Measurements from ENCODE around the gene CRTC1.
A peak's percentile ranks its signal among the peaks of the same experiment; 100 is the strongest.

The CRTC1 gene

DNA sequence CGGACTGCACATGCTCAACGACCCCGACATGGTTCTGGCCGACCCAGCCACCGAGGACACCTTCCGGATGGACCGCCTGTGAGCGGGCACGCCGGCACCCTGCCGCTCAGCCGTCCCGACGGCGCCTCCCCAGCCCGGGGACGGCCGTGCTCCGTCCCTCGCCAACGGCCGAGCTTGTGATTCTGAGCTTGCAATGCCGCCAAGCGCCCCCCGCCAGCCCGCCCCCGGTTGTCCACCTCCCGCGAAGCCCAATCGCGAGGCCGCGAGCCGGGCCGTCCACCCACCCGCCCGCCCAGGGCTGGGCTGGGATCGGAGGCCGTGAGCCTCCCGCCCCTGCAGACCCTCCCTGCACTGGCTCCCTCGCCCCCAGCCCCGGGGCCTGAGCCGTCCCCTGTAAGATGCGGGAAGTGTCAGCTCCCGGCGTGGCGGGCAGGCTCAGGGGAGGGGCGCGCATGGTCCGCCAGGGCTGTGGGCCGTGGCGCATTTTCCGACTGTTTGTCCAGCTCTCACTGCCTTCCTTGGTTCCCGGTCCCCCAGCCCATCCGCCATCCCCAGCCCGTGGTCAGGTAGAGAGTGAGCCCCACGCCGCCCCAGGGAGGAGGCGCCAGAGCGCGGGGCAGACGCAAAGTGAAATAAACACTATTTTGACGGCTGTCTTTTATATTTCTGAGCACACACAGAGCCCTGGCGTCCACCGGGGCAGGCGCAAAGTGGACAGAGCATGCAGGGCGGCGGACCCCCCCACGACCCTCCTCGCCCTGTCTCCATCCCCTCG, 94.0 kb downstream of the CRTC1 start:
- no peaks in the 10 kb centered on the region for H3K27me3 Mint-ChIP-seq
- H3K4me1 Mint-ChIP-seq: peaks cover 11% of the 10 kb centered on the region
- peak overlapping the region; percentile 10 to 22 for H3K4me3 Mint-ChIP-seq
- H3K9me3 Mint-ChIP-seq: no peaks in the 10 kb centered on the region
- DNase-seq: no peak
- no peak for ATAC-seq
- no peak overlapping the region for H3K27ac Mint-ChIP-seq

DNA sequence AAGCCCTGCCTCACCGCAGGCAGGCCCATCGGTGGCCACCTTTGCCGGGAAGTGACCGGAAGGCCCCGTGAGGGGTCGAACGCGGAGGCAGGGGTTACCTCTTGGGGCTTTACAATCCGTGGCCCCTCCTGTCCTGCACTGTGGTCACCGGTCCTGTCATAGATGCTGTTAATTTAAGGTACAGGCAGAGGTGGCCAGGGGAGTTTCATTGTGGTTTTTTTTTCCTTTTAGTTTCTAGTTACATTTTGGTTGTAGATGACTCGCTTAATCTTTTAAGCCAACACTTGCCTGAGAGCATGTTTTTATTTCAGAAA, 94.6 kb downstream of the CRTC1 start:
- no peak for DNase-seq
- Mint-ChIP-seq H3K4me1 (peaks cover 11% of the 10 kb centered on the region), H3K27ac (peak overlapping the region in 1 of 2 donors; percentile 48), H3K27me3 (no peaks in the 10 kb centered on the region), H3K9me3 (no peaks in the 10 kb centered on the region), H3K4me3 (peak overlapping the region; percentile 10 to 22)
- peak; percentile 42 for ATAC-seq

DNA sequence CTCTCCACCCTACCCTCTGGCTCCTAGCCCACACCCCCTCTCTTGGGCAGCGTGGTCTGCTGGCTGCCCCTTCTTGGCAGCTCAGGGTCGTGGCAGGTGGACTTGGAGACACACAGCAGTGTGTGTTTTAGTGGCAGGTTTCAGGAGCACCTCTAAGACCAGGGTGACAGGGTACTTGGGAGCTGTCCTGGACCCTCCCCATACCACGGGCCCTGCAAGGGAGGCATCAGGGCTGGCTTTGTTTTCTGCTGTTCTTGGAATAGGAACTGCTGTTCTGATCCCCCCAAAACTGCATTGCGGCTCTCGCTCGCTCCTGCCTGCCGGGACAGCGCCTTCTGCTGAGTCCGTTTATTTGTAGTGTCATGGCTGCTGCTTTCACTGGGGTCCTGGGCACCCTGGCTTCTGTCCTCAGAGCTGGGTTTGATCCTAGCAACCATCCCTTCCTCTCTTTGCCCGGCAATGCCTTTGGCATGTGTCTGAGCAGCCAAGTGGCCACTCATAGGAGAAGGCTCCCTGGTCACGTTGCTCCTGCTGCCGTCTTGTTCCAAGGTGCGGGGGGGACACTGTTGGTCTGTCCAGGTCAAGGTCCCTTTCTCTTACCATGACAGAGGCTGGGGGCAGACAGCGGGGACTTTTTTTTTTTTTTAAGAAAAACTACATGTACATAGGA, 95.5 kb downstream of the CRTC1 start:
- no peak for DNase-seq
- no peaks in the 10 kb centered on the region for H3K9me3 Mint-ChIP-seq
- H3K4me1 Mint-ChIP-seq: peaks cover 11% of the 10 kb centered on the region
- no peak for ATAC-seq
- H3K27me3 Mint-ChIP-seq: peaks cover 3% of the 10 kb centered on the region
- H3K4me3 Mint-ChIP-seq: no peak overlapping the region
- H3K27ac Mint-ChIP-seq: no peak overlapping the region

DNA sequence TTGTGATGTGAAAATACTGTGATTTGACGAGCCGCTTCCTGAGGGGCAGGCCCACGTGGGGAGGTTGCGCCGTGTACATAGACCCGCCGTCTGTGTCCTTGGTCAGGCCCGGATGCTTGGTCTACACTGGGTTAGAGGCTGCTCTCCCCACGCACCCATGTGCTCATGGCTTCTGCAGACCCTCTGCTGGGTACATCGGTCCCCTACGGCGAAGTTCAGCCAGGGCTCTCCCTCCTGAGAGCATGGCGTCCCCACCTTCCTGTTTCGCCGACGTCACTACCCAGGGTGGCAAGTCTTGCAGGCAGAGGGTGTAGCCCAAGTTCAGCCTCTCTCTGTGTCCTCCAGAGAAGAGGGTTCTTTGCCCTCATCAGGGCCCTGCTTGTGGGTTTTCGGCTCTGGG, 96.6 kb downstream of the CRTC1 start:
- Mint-ChIP-seq H3K4me1 (peaks cover 21% of the 10 kb centered on the region), H3K9me3 (no peaks in the 10 kb centered on the region), H3K27me3 (peaks cover 14% of the 10 kb centered on the region), H3K4me3 (no peak overlapping the region), H3K27ac (no peak overlapping the region)
- DNase-seq: no peak
- ATAC-seq: no peak

DNA sequence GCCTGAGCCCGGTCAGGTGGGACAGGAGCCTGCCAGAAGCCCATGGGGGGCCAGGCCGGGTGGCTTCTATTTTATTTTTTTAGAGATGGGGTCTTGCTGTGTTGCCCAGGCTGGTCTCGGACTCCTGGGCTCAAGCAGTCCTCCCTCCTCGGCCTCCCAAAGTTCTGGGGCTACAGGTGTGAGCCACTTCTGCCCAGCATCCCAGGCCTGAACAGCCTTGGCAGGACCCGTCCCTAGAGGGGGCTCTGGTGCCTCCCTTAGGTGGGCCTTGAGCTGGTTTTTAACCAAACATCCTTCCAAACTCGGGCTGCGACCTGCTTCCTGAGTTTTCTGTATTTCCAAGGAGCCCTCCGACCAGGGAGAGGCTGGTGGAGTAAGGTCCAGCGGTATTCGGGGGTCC, 97.2 kb downstream of the CRTC1 start:
- Mint-ChIP-seq H3K4me3 (no peak overlapping the region), H3K4me1 (peaks cover 26% of the 10 kb centered on the region), H3K27me3 (peaks cover 20% of the 10 kb centered on the region), H3K9me3 (no peaks in the 10 kb centered on the region), H3K27ac (no peak overlapping the region)
- ATAC-seq (no peak), DNase-seq (no peak)

DNA sequence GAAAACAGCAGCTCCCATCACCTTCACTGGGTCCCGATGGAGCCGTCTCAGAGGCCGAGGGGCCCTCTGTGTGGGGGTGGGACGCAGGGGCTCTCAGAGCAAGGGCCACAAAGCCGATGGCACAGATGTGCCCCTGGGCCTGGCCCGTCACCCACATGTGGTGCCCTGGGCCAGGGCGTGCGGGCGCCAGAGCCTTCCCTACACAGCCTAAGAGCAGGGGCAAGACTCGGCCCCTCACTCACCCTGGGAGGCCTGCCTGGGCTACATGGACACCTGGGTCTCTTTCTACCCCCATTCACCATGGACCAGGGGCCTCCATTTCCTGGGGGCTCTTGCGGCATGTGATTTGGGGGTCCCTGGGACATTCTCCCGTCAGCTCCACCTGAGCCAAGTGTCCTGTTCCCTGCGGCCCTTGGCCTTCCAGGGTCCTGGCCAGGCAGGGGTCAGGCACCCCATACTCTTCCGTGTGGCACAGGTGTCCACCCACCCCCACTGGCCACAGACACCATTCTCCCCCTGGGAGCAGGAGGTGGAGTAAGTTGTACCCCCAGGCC, 97.6 kb downstream of the CRTC1 start:
- Mint-ChIP-seq H3K4me3 (no peak overlapping the region), H3K4me1 (peaks cover 31% of the 10 kb centered on the region), H3K9me3 (no peaks in the 10 kb centered on the region), H3K27me3 (peaks cover 25% of the 10 kb centered on the region), H3K27ac (no peak overlapping the region)
- DNase-seq (no peak), ATAC-seq (no peak)

DNA sequence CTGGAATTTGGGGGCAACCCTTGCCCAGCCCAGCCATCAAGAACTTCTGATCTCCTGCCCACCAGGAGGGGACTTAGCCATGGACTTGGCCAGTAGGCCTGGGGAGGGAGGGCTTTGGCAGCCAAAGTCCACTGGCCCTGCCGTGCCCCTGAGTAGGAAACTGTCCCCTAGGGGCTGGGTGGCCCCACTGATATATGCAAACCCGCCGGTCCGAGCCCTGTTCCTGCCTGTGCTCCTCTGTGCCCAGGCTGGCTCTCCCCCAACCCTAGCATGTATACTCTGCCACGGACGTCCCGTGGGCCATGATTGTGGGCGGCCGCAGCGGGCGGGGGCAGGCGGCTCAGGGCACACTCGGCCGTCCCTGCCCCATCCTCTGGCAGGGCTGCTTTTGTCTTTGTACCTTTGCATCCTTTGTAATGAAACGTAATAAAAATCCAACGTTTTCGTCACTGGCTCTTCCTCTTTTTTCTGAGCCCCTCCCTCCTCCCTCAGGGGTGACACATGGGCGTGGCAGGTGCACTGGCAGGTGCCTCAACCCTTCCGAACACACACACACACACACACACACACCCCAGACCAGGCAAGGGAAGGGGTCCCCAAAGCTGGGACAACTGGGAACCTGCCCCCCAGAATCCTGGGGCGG, 98.5 kb downstream of the CRTC1 start:
- ATAC-seq: no peak
- H3K27me3 Mint-ChIP-seq: peaks cover 34% of the 10 kb centered on the region
- DNase-seq: no peak
- no peak overlapping the region for H3K4me3 Mint-ChIP-seq
- peaks cover 36% of the 10 kb centered on the region for H3K4me1 Mint-ChIP-seq
- no peak overlapping the region for H3K27ac Mint-ChIP-seq
- no peaks in the 10 kb centered on the region for H3K9me3 Mint-ChIP-seq

DNA sequence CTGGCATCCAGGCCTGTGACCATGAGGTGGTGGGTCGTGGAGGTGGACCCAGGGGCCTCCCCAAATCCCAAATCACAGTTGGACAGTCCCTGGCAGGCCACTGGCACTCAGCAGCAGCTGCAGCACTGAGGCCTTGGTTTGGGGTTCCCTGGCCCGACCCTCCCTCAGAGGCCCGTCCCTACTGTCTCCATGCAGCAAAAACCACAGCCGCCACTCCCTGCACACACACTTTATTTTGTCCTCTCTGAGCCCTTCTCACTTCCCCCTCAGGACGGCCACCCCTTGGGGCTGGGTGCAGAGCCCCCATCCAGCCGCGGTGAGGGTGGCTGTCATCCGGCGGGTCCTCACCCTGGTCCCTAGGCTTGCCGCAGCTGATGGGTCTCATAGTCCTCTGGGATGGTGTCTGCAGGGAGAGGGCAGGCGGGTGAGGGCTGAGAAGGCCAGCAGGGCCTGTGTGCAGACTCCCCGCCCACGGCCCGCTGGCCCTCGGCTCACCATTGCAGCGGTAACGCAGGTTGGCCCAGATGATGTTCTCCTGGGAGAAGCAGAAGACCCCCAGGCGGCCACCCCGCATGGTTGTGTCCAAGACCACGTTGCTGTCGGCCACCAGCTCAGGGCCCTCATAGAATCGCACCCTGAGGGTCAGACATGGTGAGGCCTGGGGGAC, 99.2 kb downstream of the CRTC1 start:
- Mint-ChIP-seq H3K4me1 (peaks cover 42% of the 10 kb centered on the region), H3K27ac (no peak overlapping the region), H3K4me3 (no peak overlapping the region), H3K9me3 (no peaks in the 10 kb centered on the region), H3K27me3 (peaks cover 40% of the 10 kb centered on the region)
- ATAC-seq (no peak), DNase-seq (no peak)

DNA sequence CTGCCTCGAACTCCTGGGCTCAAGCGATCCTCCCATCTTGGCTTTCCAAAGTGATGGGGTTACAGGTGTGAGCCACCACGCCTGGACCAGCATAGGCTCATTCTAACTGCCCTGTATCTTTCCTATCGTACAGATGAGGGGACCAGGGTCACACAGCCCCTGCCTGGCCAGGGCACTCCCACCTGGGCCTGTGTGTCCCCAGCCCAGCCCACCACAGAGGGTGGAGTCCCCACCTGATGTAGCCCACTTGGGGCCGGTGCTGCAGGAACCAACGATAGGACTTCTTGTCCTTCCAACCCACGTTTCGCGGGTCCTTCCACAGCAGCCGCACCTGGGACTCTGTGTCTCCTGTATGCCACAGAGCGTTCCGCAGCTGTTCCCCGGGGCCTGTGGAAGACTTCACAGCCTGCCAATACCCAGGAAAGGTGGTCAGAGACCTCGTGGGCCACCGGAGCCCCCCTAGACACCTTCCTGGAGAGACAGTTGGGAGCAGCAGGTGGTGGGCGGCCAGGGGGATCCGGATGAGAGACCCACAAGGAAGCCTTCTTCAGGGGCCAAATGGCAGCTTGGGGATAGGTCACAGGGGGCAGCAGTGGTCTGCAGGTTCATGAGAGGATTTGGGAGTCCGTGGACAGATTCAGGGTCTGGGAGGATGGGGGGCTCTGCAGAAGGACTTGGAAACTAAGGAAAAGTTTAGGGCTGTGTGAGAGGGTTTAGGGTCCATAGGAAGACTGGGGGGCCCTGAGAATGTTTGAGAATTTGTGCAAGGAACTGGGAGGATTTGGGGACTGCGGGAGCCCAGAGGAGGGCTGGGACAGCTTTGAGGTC, 100.7 kb downstream of the CRTC1 start:
- H3K9me3 Mint-ChIP-seq: no peaks in the 10 kb centered on the region
- no peak overlapping the region for H3K4me3 Mint-ChIP-seq
- ATAC-seq (no peak), DNase-seq (no peak)
- peaks cover 46% of the 10 kb centered on the region for H3K4me1 Mint-ChIP-seq
- peak overlapping the region in 1 of 2 donors; percentile 67 for H3K27ac Mint-ChIP-seq
- H3K27me3 Mint-ChIP-seq: peaks cover 55% of the 10 kb centered on the region

DNA sequence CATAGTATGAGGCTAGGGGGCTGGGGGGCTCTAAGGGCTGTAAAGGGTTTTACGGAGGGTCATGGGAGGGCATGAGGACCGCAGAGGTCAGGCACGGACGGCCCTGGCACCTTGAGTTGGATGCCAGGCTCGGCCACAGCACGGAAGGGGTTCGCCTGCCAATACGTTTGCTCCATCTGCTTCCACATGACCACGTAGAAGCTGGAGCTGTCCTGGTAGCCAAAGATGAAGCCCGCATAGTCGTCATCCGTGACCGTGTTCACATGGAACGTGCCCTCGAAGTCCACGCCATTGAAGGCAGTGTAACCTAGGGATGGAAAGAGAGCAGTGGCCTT, 101.3 kb downstream of the CRTC1 start:
- H3K4me3 Mint-ChIP-seq: no peak overlapping the region
- H3K9me3 Mint-ChIP-seq: no peaks in the 10 kb centered on the region
- ATAC-seq (no peak), DNase-seq (no peak)
- peaks cover 52% of the 10 kb centered on the region for H3K4me1 Mint-ChIP-seq
- H3K27ac Mint-ChIP-seq: no peak overlapping the region
- peaks cover 61% of the 10 kb centered on the region for H3K27me3 Mint-ChIP-seq

DNA sequence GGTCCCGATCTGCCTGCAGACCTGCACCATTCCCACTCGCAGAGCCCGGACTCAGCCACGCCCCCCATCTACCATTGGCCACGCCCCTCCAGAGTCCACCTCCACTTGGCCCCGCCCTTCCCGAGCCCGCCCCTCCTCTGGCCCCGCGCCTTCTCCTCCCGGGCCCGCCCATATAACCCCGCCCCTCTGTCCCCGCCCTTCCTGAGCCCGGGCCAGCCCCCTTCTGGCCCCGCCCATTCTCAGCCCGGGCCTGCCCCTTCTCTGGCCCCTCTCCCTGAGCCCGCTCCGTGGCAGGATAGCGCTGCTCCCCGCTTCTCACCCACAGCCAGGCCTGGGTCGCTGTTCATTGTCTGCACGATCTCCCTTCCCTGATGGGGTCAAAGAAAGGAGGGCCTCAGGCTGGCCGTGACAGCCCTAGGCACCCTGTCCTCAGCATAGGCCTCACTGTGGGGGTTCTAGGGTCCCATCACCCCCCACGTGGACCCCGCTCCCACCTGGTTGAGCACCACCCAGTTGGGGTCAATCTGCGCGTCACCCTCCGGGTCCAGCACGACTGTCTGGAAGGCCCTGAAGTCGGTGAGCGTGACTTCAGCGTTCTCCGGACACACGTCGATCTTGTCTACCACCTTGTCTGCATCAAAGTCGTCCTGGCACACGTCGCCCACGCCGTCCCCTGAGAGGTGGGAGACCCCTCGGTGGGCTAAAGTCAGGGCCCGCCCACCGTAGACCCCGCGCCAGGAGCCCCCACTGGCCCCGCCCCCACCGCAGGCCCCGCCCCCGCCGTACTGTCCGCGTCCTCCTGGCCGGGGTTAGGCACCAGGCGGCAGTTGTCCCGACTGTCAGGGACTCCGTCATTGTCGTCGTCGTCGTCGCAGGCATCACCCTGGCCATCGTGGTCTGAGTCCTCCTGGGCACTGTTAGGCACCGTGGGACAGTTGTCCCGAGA, 102.0 kb downstream of the CRTC1 start:
- Mint-ChIP-seq H3K4me3 (peak overlapping the region; percentile 56 to 76), H3K27me3 (peaks cover 68% of the 10 kb centered on the region), H3K9me3 (no peaks in the 10 kb centered on the region), H3K27ac (no peak overlapping the region), H3K4me1 (peaks cover 59% of the 10 kb centered on the region)
- ATAC-seq (peak; percentile 76), DNase-seq (peak; percentile 55 to 67)

DNA sequence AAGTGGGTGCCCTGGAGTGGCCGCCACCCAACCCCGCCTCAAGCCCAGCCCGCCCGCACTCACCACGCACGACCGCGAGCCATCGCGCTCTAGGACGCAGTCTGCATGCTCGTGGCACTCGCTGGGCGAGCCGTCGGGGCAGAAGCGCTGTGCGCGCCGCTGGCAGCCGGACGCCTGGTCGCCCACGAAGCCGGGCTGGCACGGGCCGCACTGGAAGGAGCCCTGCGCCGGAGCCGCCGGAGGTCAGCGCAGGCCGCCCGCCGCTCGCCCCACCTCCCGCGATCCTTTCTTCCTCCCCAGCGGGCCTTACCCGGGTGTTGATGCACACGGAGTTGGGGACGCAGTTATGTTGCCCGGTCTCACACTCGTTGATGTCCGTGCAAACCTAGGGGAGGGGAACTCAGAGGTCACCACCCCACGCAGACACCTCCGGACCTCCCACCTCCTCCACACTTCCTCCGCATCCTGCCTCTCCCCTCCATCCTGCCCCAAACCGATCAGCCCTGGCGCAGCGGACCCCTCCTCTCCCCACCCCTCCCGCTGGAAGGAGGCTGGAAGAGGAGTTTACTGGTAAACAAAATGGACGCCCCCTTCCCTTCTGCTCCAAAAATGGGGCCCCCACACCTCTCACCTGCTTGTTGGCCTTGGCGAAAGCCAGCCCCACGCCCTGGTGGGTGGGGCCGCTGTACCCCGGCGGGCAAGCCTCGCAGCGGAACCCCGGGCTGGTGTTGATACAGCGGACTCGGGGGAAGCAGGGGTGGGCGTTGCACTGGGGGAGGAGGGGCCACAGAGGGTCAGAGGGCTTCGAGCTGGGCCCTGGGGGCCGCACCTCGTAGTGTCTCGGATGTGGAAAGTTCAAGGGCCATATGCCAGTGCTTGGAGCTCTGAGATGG, 105.3 kb downstream of the CRTC1 start:
- Mint-ChIP-seq H3K27me3 (peaks cover 100% of the 10 kb centered on the region), H3K27ac (no peak overlapping the region)

DNA sequence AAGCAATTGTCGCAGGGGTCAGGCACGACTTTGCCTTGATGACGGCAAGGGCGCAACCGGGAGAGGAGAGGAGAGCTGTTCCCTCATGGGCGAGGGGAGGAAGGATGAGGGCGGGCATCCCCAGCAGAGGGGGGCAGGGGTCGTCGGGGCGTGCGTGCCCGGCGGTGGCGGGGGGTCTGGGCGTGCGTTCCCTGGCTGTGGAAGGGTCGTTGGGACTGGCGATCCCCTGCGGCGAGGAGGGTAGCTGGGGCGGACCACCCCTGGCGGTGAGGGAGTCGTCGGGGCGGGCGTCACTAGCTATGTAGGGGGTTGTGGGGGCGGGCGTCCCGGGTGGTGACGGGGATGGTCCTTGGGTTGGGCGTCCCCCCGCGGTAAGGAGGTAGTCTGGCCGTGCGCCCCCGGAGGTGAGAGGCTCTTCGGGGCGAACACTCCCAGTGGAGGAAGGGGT, 106.0 kb downstream of the CRTC1 start:
- peak overlapping the region; percentile 49 to 59 for H3K4me3 Mint-ChIP-seq
- H3K9me3 Mint-ChIP-seq: no peaks in the 10 kb centered on the region
- peaks cover 62% of the 10 kb centered on the region for H3K4me1 Mint-ChIP-seq
- peaks cover 100% of the 10 kb centered on the region for H3K27me3 Mint-ChIP-seq
- no peak for DNase-seq
- no peak for ATAC-seq
- no peak overlapping the region for H3K27ac Mint-ChIP-seq

More for the DNA sequence above, 105.3 kb downstream of the CRTC1 start:
- no peak for ATAC-seq
- H3K9me3 Mint-ChIP-seq: no peaks in the 10 kb centered on the region
- no peak for DNase-seq
- H3K4me1 Mint-ChIP-seq: peaks cover 66% of the 10 kb centered on the region
- H3K4me3 Mint-ChIP-seq: peak overlapping the region; percentile 43 to 49

Data from stimulated activated naive CD8-positive, alpha-beta T cell treated with anti-CD3 and anti-CD28 coated beads, Interleukin-15, amount 100 ng/mL, for 72 hours (primary cell).